Measurements from ENCODE around the gene MEAF6. TPM values are rescaled to one million over a fixed set of nuclear protein-coding genes. Genes with fewer than 3 reads are reported as not detected.

MEAF6 gene
- total RNA-seq, 1 experiment from 2014 or later, result 113 TPM

DNA sequence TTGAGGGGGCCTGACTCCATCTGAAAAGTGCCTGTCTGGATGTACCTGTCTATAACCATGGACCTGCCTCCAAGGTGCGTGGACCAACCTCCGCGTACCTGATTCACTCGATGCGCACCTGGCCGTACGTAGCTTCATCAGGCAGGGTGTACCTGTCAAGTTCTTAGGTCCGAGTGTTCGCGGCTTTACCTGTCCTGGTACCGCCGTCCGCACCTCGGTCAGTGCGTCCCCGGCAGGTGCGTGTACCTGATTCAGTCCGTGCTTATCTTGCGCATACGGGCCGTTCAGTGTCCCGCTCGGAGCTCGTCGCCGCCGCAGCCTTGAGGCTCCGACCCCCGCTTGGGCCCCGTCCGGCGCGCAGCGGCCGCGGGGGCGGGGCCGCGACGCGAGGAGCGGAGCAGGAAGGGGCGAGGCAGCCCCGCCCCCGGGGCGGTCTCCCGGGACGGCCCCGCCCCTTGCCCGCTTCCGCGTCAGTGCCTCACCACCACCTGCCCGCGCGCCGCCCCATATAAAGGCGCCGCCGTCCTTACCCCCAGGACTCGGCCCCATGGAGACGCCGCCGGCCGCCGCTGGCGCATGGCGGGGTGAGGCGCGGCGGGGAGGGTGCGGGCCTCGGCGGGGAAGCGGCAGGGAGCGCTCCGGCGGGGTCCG is 40.4 kb downstream of the MEAF6 start, which contains the start of gene ZC3H12A:
ZC3H12A (plus strand) TSS at position 535 of the 651 bp plus-strand sequence. CDS start 917 bp downstream, outside the sequence.
- DNase-seq (ENCODE audit: low spot score), result peak; percentile 72

DNA sequence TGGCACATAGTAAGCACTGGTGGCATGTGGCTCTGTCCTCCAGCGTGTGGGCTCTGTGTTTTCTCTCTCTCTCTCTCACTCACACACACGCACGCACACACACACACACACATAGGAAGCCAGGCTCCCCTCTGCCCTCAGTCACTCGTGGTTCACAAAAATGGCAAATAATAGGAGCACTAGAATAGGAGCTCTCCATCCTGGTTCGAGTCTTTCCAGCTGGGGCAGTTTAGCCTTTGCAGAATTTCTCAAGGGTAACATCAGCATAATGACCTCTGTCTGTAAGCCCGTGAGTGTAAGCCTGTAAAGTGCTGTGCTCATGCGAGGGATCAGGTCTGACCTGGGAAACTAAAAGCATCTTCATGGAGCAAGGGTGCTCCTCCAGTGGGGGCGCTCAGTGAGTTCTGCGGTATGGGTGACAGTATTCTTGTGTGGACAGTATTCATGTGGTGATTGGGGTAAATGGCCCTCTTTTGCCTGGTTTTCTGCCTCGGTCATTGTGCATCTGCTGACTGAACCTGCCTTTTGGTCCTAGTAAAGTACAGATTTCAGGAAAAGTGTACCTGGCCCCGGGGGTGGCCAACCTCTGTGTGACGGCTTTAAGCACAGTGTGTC is 41.0 kb downstream of the MEAF6 start:
- DNase-seq (ENCODE audit: low spot score), result no peak

DNA sequence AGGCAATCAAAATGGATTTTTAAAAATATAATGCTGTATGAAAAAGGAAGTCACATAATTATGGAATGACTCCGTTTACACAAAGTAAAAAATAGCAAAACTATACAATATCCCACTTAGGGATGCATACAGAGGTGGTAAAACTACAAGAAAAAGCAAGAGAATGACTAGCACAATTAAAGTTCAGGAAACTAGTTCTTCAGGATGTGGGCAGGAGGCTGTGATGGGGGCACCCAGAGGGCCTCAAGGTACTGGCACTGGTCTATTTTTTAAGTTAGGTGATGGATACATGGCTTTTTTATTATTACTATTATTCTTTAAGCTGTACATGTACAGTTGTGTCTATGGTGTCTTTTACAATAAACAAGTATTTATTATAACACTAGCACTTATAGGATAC is 41.6 kb downstream of the MEAF6 start:
- no peak for DNase-seq (ENCODE audit: low spot score)

- no peak for DNase-seq (ENCODE audit: low spot score)
Observed at GRCh38 chr1:37472281-37472680, 42.3 kb downstream of the MEAF6 start.

GRCh38 chr1:37471345-37472231 is 43.0 kb downstream of the MEAF6 start:
- DNase-seq (ENCODE audit: low spot score), result peak; percentile 94

DNA sequence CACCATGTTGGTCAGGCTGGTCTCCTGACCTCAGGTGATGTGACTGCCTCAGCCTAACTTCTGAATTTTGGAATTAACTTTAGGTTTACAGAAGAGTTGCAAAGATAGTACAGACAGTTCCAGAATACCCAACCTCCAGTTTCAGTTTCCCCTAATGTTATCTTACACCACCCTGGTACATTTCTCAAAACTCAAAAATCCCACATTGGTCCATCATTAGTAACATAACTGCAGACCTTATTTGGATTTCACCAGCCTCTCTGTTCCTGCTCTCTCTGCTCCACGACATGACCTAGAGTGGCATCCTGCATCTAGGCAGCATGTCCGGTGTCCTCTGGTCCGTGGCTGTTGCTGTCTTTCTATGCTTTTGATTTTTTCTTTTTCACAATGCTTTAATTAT is 45.2 kb downstream of the MEAF6 start:
- DNase-seq (ENCODE audit: low spot score), result no peak

- no peak for DNase-seq (ENCODE audit: low spot score)
Observed at GRCh38 chr1:37468037-37468436, 46.5 kb downstream of the MEAF6 start.

- DNase-seq (ENCODE audit: low spot score), result no peak
Observed at GRCh38 chr1:37465593-37466517, 48.7 kb downstream of the MEAF6 start.

DNA sequence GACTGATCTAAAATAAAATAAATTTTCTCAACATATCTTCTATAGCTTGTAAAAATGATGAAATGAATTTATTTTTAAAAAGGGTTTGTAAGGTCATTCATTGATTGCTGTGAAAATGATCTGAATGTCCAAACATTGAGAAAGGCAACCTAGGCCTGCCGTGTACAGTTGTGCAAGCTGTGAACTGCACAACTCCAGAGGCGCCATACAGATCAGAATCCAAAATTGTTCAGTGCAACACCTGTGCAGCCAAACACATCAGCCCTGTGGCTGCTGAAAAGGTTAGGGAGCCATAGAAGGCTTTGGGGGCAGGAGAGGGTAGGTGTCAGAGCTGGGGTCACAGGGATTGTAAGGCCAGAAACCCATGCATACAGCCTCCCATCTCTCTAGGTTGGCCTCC is 50.1 kb downstream of the MEAF6 start:
- DNase-seq (ENCODE audit: low spot score), result no peak

DNA sequence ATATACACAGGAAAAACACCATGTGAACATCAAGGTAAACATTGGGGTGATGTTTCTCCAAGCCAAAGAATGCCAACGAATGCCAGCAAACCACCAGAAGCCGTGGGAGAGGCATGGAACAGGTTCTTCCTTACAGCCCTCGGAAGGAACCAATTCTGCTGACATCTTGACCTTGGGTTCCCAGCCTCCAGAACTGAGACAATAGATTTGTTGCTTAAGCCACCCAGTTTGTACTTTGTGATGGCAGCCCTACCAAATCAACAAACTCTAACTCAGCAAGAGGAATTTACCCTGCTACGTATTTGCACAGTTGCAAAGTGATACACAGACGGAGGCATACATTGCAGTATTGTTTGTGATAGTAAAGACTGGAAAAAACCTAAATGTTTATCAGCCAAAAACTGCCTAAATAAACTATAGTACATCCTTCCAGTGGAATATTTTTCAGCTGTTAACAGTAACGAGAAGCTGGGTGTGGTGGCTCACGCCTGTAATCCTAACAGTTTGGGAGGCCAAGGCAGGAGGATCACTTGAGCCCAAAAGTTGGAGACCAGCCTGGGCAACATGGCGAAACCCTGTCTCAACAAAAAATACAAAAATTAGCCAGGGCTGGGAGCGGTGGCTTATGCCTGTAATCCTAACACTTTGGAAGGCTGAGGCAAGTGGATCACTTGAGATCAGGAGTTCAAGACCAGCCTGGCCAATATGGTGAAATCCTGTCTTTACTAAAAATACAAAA is 52.7 kb downstream of the MEAF6 start:
- DNase-seq (ENCODE audit: low spot score), result no peak

GRCh38 chr1:37458551-37458950 is 56.0 kb downstream of the MEAF6 start:
- DNase-seq (ENCODE audit: low spot score), result no peak

DNA sequence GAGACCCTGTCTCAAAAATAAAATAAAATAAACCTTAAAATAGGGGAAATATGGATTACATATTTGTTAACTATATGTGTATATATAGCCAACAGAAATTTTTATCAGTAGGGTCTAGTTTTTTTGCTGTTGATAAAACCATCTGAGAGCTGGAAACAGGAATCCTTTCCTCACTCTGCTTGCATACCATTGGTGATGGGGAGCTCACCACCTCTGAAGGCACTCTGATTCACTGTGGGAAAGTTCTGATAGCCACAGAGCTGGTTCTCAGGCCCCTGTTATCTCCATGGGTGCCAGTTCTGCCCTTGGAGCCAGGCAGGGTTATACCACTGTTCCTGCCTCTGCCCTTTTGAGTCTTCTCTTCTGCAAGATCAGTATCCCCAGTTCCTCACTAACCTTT is 58.0 kb downstream of the MEAF6 start:
- DNase-seq (ENCODE audit: low spot score), result no peak

DNA sequence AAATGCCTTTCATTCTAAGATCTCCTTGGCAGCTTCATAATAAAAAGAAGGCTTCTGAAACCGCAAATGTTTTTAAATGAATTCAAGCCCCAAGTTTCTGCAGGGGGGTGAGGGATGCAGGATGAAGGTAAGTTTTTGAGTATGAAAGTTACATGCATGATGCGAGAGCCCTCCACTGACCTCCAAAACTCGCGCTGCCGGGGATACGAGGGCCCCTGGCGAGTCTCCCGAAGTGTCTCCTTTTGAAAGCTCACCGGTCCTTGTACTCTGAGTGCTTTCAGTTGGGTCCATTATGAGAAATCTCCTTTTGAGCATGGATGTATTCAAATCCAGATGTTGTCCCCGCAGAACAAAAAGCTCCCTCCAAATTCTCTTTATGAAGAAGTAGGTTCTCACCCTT is 59.0 kb downstream of the MEAF6 start:
- DNase-seq (ENCODE audit: low spot score), result no peak

- no peak for DNase-seq (ENCODE audit: low spot score)
Observed at GRCh38 chr1:37453647-37454046, 60.9 kb downstream of the MEAF6 start.

DNA sequence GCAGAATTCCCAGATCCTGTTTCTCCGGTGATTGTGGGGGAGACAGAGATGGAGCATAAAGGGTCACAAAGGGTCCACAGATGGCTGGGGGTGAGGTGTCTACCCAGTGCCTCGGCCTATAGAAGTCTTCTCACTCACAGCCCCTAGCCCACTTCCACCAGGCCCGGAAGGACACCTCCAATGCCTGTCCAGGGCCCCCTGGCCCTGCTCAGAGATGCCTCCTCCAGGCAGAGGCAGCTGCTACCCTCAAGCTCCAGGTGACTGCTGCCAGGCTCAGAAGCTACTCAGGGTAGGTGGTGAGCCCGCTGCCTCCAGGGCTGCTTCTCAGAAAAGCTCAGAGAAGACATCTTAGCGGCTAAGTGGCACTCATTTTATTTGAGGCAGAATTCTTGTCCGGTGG is 62.1 kb downstream of the MEAF6 start:
- no peak for DNase-seq (ENCODE audit: low spot score)

GRCh38 chr1:37449936-37450335 is 64.6 kb downstream of the MEAF6 start:
- no peak for DNase-seq (ENCODE audit: low spot score)

DNA sequence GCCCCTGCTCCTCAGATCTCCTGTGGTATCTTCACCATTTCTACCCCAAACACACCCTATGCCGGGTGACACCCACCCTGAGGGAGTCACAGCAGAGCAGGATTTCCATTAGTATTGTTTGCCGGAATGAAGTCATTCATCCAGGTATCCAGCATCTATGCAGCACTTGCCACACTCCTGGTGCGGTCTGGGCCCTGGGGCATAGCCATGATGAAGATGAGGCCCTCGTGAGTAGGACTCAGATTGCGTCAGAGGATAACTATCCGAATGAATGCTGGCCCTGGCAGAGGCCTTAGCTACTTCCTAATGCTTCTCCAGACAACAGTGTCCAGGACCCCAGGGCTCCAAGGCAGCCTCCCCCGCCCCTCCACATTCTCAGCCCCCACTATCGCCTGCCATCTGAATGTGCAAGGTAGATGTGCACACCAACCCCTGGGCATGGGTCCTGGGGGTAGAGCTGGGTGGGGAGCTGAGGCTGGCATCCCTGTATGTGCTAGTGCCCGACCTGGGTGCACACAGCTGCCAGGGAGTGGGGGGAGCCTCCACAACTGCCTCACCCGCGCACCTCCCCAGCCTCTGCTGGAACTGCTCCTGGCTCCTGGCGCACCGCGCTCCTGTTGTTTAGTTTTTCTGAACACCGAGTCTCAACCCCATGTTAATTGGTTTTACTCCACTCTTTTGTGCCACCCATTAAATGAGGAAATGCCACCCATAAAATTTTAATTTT is 65.7 kb downstream of the MEAF6 start:
- DNase-seq (ENCODE audit: low spot score), result no peak

DNA sequence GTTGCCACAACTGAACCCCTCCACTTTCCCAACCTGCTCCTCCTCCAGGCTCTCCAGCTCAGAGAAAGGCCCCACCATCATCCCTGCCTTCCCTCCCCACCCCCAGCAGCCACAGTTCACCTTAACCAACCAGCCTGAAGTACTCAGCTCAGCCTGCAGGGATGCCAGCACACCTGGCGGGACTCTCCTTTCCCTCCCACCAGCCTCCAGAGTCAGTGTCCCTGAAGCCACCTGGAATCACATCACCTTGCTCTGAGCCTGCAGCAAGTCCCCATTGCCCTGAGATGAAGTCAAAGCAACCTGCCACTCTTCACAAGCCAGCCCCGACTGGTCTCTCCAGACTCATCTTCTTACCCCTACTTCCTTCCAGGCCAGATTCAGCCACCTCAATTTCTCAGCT is 66.4 kb downstream of the MEAF6 start:
- DNase-seq (ENCODE audit: low spot score), result no peak

DNA sequence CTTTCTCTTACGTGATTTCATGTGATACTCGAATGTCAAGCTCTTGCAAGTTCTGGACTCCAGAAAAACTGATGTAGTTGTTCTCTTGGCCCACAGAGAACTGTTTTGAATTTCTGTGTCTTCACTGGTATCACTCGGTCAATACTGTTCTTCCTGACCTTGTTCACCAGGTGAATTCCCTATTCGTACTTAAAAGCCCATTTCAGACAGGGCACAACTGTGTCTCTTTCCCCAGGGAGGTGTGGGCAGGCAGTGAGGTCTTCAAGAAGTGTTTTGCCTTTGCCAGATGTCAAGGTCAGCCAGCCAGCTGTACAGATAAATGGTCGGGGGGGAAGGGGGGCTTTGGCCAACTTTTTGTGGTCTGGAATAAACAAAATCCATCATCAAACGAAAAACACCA is 67.7 kb downstream of the MEAF6 start:
- no peak for DNase-seq (ENCODE audit: low spot score)

DNA sequence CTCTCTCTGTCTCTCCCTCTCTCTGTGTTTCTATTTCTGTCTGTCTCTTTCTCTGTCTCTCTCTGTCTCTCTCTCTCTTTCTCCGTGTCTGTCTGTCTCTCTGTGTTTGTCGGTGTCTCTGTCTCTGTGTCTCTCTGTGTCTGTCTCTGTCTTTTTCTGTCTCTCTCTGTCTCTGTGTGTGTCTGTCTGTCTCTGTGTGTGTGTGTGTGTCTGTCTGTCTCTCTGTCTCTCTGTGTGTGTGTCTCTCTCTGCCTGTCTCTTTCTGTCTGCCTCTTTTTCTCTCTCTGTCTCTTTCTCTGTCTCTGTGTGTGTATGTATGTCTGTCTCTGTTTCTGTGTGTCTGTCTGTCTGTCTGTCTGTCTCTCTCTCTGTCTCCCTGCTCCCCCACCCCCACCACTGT is 71.9 kb downstream of the MEAF6 start:
- no peak for DNase-seq (ENCODE audit: low spot score)
